Measurements from ENCODE around the gene CPN2.

The CPN2 gene

GRCh38 chr3:194344012-194344411 lies 7.1 kb downstream of the CPN2 start:
- Histone ChIP-seq H3K27ac (no peak overlapping the region), H3K4me3 (IDR thresholded peaks at IDR 0.05; ENCODE audit: insufficient read depth, low read depth, low read length) (no peak overlapping the region), H3K4me2 (no peak overlapping the region), H3K9ac (no peak overlapping the region), H3K36me3 (ENCODE audit: insufficient read depth) (no peaks in the 10 kb centered on the region), H4K20me1 (ENCODE audit: insufficient read depth) (no peaks in the 10 kb centered on the region), H3K79me2 (ENCODE audit: insufficient read depth, low read depth) (no peaks in the 10 kb centered on the region), H2AFZ (ENCODE audit: low read depth) (no peak overlapping the region), H3K4me1 (ENCODE audit: low read depth, poor library complexity, severe bottlenecking) (no peaks in the 10 kb centered on the region), H3K27me3 (ENCODE audit: insufficient read depth, low read depth) (no peaks in the 10 kb centered on the region)
- peak; percentile 97 for TF ChIP-seq CTCF (conservative IDR thresholded peaks at IDR 0.05; ENCODE audit: low read depth, low read length)

GRCh38 chr3:194343561-194343893 lies 7.6 kb downstream of the CPN2 start:
- no peaks in the 10 kb centered on the region for H3K79me2 ChIP-seq (ENCODE audit: insufficient read depth, low read depth)
- no peak overlapping the region for H3K27ac ChIP-seq
- TF ChIP-seq CTCF (conservative IDR thresholded peaks at IDR 0.05; ENCODE audit: low read depth, low read length), result no peak
- H3K4me2 ChIP-seq, result no peak overlapping the region
- no peaks in the 10 kb centered on the region for H4K20me1 ChIP-seq (ENCODE audit: insufficient read depth)
- H3K4me3 ChIP-seq (IDR thresholded peaks at IDR 0.05; ENCODE audit: insufficient read depth, low read depth, low read length), result no peak overlapping the region
- H3K4me1 ChIP-seq (ENCODE audit: low read depth, poor library complexity, severe bottlenecking), result no peaks in the 10 kb centered on the region
- H3K9ac ChIP-seq, result no peak overlapping the region
- H3K36me3 ChIP-seq (ENCODE audit: insufficient read depth), result no peaks in the 10 kb centered on the region
- no peak overlapping the region for H2AFZ ChIP-seq (ENCODE audit: low read depth)
- no peaks in the 10 kb centered on the region for H3K27me3 ChIP-seq (ENCODE audit: insufficient read depth, low read depth)

GRCh38 chr3:194342861-194343560 lies 8.1 kb downstream of the CPN2 start:
- H3K4me2 ChIP-seq, result no peak overlapping the region
- no peaks in the 10 kb centered on the region for H3K4me1 ChIP-seq (ENCODE audit: low read depth, poor library complexity, severe bottlenecking)
- no peaks in the 10 kb centered on the region for H4K20me1 ChIP-seq (ENCODE audit: insufficient read depth)
- no peak overlapping the region for H3K9ac ChIP-seq
- H3K36me3 ChIP-seq (ENCODE audit: insufficient read depth), result no peaks in the 10 kb centered on the region
- no peak for TF ChIP-seq CTCF (conservative IDR thresholded peaks at IDR 0.05; ENCODE audit: low read depth, low read length)
- H3K27me3 ChIP-seq (ENCODE audit: insufficient read depth, low read depth), result no peaks in the 10 kb centered on the region
- no peak overlapping the region for H3K27ac ChIP-seq
- no peak overlapping the region for H3K4me3 ChIP-seq (IDR thresholded peaks at IDR 0.05; ENCODE audit: insufficient read depth, low read depth, low read length)
- H2AFZ ChIP-seq (ENCODE audit: low read depth), result no peak overlapping the region
- no peaks in the 10 kb centered on the region for H3K79me2 ChIP-seq (ENCODE audit: insufficient read depth, low read depth)

GRCh38 chr3:194340757-194341400 lies 10.2 kb downstream of the CPN2 start:
- Histone ChIP-seq H3K4me3 (IDR thresholded peaks at IDR 0.05; ENCODE audit: insufficient read depth, low read depth, low read length) (no peak overlapping the region), H3K4me1 (ENCODE audit: low read depth, poor library complexity, severe bottlenecking) (no peaks in the 10 kb centered on the region), H3K27me3 (ENCODE audit: insufficient read depth, low read depth) (no peaks in the 10 kb centered on the region), H3K27ac (no peak overlapping the region), H3K4me2 (no peak overlapping the region), H2AFZ (ENCODE audit: low read depth) (no peak overlapping the region), H3K79me2 (ENCODE audit: insufficient read depth, low read depth) (no peaks in the 10 kb centered on the region), H4K20me1 (ENCODE audit: insufficient read depth) (no peaks in the 10 kb centered on the region), H3K9ac (no peak overlapping the region), H3K36me3 (ENCODE audit: insufficient read depth) (no peaks in the 10 kb centered on the region)
- no peak for TF ChIP-seq CTCF (conservative IDR thresholded peaks at IDR 0.05; ENCODE audit: low read depth, low read length)
